GM18867 (cell line): Measurements from ENCODE around the gene DPEP3.
"Not testable (repeated sequence)": the region's sequence is repeated elsewhere in the genome, so short reads cannot be mapped to it uniquely, and the experiment has no call there.

Experiments
- ATAC-seq: cut with Tn5 transposase; IDR thresholded peaks from one replicate; pipeline ENCODE4 v1.9.1; 2021; ENCODE audit warnings: mild to moderate bottlenecking, moderate library complexity; ENCODE audit not compliant: unreplicated experiment

The DPEP3 gene

GRCh38 chr16:67995423-67995822, 15.1 kb upstream of the DPEP3 start:
- no peak for ATAC-seq

GRCh38 chr16:67994040-67994408, 13.7 kb upstream of the DPEP3 start:
- ATAC-seq, result not testable (repeated sequence)

DNA sequence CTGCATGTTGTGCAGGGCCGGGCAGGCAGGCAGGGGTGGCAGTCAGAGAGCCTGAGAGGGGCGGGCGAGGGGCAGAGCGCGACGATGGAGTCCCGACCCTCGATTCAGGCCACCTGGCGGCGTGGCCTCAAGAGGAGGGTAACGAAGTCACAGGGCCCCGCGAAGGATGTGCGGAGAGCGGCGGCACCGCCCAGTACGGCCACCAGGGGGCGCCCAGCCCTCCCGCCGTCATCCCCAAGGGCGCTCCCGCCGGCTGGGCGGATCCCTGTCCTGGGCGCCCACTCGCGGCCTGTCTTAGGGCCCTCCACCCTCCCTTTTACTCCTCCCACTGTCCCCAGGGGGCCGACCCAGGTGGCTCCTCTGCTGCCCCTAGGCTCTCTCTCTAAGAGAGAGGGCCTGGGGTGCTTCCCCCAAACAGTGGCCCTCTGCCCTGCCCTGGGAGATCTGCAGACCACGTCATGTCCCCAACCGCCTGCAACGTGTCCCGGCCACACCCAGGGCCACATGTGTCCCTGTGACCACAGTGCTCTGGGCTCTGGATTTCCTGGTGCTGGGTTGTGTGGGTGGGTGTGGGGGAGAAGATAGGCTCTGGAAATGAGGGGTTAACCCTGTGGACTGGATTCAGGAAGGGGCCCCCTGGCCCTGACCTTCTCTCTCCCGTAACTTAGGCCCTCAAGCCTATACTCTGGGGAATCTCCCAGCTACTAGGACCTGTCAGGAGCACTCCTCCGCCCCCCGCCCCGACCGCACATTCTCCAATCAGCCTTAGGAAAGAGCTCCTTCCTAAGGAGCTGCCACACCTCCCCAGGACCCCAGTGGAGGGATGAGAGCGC, 13.1 kb upstream of the DPEP3 start:
- ATAC-seq, result peak; percentile 74

DNA sequence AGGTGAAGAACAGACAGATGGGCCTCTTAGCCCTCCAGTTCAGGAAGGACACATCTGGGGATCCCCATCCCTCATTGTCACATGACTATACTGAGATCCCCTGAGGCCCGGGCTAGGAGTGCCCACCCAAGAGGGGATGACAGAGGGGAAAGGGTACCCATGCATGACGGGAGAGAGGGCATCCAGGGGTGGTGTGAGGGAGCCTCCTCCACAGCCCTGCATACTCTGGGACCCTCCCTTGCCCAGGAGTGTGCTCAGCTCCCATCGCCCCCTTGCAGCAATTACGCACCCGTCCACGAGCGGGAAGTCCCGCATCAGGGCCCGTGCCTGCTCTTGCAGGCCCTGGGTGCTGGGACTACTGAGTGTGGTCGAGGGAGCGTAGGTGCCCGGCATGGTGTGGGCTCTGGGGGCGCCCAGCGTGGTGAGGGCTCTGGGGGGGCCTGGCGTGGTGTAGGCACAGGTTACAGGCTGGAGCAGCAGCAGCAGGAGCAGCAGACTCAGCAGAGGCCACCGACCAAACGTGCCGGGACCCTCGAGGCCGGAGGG, 12.4 kb upstream of the DPEP3 start:
- no peak for ATAC-seq

GRCh38 chr16:67990018-67990386, 9.7 kb upstream of the DPEP3 start:
- ATAC-seq, result no peak

DNA sequence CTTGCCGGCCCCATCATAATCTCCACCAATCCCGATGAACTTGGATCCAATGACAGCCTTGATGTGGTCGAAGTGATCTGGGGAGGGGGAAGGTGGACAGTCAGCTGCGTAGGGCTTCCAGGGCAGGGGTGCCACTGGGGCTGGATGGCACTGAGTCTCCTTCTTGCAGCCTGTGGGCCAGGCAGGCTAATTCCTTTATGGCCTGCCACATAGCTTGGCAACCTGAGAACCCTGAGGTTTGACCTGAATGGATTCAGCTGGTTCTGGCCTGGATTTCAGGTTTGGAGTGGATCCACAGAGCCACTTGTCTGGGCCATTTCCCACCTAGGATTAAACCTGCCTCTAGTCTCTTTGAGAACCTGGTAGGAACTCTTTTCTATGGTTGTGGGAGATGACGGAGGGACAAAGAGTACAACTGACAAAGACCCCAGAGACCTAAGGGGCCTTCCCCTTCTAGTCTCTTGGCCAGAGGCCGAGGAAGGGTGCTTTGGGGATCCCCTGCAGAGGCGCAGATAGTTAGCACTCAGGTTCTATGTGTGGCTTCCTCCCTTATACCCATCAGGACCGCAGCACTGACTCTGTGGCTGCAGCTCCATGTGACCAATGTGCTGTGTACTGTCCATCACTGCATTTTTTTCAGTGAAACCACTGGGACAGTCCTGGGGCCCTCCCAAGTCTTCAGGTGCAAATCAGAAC, 9.2 kb upstream of the DPEP3 start:
- ATAC-seq, result no peak

- no peak for ATAC-seq
Measured at GRCh38 chr16:67988675-67989074, 8.4 kb upstream of the DPEP3 start.

GRCh38 chr16:67987460-67988160, 7.3 kb upstream of the DPEP3 start:
- ATAC-seq, result no peak

GRCh38 chr16:67986949-67987348, 6.7 kb upstream of the DPEP3 start:
- no peak for ATAC-seq

DNA sequence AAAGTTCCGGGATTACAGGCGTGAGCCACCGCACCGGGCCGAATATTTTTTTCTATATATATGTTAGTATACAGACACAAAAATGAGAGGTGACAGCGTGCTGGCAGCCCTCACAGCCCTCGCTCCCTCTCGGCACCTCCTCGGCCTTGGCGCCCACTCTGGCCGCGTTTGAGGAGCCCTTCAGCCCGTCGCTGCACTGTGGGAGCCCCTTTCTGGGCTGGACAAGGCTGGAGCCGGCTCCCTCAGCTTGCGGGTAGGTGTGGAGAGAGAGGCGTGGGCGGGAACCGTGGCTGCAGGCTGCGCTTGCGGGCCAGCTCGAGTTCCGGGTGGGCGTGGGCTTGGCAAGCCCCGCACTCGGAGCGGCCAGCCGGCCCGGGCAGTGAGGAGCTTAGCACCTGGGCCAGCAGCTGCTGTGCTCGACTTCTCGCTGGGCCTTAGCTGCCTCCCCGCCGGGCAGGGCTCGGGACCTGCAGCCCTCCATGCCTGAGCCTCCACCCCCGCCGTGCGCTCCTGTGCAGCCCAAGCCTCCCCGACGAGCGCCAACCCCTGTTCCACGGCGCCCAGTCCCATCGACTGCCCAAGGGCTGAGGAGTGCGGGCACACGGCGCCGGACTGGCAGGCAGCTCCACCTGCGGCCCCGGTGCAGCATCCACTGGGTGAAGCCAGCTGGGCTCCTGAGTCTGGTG, 1.9 kb upstream of the DPEP3 start:
- ATAC-seq, result no peak

DNA sequence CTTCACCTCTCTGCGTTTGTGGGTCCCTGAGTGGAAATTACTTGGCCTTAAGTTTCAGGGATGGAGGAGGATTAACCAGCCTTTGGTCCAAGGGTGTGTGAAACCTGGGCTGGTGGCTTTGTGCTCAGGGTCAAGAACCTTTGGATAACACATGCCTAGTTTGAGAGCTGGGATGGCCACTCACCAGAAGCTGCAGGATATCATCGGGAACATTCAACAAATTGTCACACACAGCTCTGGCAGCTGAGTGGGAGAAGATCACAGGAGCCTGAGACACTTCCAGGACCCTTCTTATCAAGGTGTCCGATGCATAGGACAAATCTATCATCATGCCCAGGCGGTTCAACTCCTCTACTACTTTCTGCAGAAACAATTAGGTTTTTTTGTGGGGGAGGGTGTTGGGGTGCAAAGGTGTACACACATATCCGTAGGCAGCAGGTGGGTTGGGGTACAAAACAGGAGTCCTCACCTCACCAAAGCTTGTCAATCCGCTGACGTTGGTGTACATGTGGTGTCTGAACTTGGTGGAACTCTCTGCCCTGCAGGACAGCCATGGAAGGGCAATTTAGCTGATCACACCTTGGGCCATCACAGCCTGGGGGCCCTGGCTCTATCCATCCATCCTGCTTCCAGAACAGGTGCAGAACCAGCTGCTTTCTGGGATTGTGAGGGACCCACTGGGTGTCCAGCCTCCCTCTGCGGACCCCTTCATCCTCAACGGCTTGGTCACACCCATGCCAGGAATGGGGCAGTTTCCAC, 2.7 kb downstream of the DPEP3 start:
- no peak for ATAC-seq

GRCh38 chr16:67977005-67977404, 3.3 kb downstream of the DPEP3 start:
- ATAC-seq, result no peak

GRCh38 chr16:67976205-67976604, 4.1 kb downstream of the DPEP3 start:
- no peak for ATAC-seq

DNA sequence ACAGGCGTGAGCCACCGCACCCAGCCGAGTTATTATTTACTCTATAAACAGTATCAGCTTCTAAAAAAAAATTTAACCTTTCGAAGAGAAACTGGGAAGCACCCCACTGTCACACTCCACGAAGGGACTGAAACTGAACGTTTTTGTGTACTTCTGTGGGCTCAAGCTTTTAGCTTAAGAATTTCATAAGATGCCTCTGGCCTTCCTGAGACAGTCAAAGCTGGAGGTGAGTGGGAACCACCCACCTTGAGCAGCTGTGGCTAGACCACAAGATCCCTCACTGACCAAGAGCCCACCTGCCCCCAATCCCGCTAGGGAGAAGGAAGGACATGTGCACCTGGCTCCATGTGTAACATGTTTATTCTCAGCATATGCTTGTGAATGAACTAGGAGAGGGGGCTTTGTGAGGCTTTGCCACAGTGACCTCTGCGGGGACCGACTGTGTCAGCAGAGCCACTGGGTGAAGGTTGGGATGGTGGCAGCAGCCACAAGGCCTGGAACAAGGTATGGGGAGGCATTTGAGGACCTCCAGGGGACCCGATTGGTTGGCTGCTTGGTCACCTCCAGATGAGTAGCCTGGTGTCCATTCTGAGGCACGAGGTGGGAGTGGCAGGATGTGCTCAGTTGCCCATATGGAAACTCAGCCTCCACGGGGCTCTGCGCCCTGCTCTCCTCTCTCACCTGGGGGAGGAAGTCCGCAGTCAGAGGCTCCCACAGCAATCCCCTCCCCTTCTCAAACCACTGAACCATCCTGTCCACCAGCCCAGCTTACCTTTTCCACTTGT, 4.8 kb downstream of the DPEP3 start:
- no peak for ATAC-seq

GRCh38 chr16:67972285-67972684, 8.0 kb downstream of the DPEP3 start:
- not testable (repeated sequence) for ATAC-seq

GRCh38 chr16:67971111-67971510, 9.2 kb downstream of the DPEP3 start:
- ATAC-seq, result no peak

DNA sequence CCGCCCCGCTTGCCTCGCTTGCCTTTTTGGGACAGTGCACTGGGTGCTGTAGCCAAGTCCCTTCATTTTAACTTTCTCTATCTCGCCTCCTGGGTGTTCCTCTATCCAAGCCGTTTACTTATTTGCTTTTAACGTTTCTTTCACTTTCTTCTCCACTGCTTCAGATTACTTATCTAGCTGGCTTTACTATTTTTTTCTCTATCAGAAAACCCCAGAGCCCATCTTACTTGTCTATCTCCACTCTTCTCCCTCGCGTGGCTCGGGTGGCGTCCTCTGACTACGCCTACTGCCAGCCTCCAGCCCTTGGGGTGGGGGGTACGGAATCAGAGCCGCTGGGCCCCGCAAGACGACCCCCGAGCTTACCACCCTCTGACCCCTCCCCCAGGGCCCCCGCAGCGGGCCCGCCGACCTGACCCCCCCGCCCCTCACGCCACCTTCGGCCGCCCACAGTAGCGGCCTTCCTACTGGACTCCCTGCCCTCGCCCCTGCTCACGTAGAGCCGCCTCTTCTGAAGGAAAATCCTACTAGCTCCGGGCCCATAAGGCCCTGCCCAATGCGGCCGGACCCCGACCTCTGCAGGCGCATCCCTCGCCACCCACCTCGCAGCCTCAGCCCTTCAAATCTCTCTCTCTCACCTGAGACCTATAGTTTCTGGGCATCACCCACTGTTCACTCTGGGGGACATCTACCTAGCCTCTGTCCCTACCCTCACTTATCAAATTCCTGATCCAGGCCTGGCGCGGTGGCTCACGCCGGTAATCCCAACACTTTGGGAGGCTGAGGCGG, 10.9 kb downstream of the DPEP3 start:
- no peak for ATAC-seq

DNA sequence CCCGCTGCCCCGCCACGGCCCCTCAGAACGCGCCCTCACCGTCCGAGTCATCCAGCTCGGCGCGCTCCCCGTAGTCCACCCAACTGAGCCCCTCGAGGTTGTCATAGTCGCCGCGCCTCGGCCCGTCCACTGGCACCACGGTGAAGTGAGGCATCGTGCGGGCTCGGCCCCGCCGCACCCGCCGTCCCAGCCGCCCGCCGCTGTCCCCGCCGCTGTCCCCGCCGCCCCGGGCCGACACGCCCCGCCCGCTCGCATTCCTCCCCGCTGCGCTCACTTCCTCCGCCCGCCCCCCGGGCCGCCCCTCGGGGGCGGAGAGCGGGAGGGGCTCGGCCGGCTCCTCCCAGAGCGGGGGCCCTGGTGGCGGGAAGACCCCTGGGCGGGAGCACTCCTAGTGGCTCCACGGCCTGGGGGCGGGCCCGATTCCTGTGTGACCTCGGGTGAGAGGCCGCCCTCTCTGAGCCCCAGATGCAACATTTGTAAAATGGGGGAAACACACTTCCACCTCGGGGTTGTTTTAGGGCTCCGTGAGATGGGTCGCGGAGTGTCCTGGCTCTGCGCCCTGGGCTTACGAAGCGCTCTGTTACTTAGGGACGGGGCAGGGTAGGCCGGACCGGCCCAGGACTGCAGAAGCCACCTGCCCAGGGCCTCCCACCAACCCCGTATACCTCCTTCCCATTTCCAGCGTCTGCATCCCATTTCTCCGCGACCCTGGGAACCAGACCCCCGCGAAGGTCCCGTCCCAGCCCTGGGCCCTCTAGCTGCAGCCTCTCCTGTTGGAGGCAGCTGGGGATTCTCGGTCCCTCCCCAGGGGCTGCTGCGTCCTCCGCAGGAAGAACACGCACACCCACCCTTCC, 11.7 kb downstream of the DPEP3 start, which contains the start of gene SLC12A4:
TSS of gene SLC12A4 (minus strand) at position 238 of the 854 bp plus-strand sequence. CDS start at position 154, 84 bp downstream.
- ATAC-seq, result peak; percentile 72
